ENCODE data around the gene KLHL25. TPM values are rescaled to one million over a fixed set of nuclear protein-coding genes. Genes with fewer than 3 reads are reported as not detected.

KLHL25 gene
- total and polyA plus RNA-seq, 2 of the 13 experiments (the other 11 are each of a cell fraction or from before 2014, with no cell fraction given), result 3.7 to 8.2 TPM

GRCh38 chr15:85825719-85826118, 31.0 kb upstream of the KLHL25 start:
- no peaks in the 10 kb centered on the region for H3K9me3 ChIP-seq (ENCODE audit: low read length)
- no peak overlapping the region for H3K27ac ChIP-seq (ENCODE audit: extremely low read length, insufficient read depth, low read length)
- H4K20me1 ChIP-seq (ENCODE audit: insufficient read depth, low read length), result no peaks in the 10 kb centered on the region
- no peaks in the 10 kb centered on the region for H3K4me1 ChIP-seq (ENCODE audit: insufficient read depth, low read length)
- H3K4me3 ChIP-seq (replicated peaks in 1 of 3; ENCODE audit: insufficient read depth in 1 of 3, low read depth in 2 of 3, low read length in 3 of 3), result no peak overlapping the region
- no TSS peak for BruUV-seq (replicated peaks)
- H2AFZ ChIP-seq (ENCODE audit: low read length), result no peak overlapping the region
- H3K79me2 ChIP-seq (ENCODE audit: insufficient read depth, low read length), result no peaks in the 10 kb centered on the region
- POLR2A ChIA-PET, result interaction anchor here (0.8 kb wide), 1 partner anchor 11 kb away, joined by 3 read pairs; no protein-coding TSS in a partner anchor
- in situ Hi-C loops (cut with HindIII; ENCODE audit: extremely low pct_ligation_motif_present, low pct_unique_long_range_greater_than_20kb), result loop anchor here (25.0 kb wide), 2 partner anchors 213 to 538 kb away; no protein-coding TSS in a partner anchor
- ATAC-seq (no peak), FAIRE-seq (no peak), DNase-seq (ENCODE audit: low spot score) (no peak)
- H3K4me2 ChIP-seq (ENCODE audit: low read depth, low read length), result no peak overlapping the region
- intact Hi-C loops (cut with micrococcal nuclease; ENCODE audit: unreplicated experiment), result no loop called here
- H3K27me3 ChIP-seq (ENCODE audit: control insufficient read depth in 1 of 2, insufficient read depth in 2 of 2, low read length in 2 of 2), result peaks cover 0 to 15% of the 10 kb centered on the region in 2 experiments; a peak in 3 of 5 replicates
- no CpG with 5 or more reads among the region's 2 CpGs for WGBS (ENCODE audit: low lambda C conversion rate)
- H3K36me3 ChIP-seq (replicated peaks in 1 of 2; ENCODE audit: control insufficient read depth in 1 of 2, insufficient read depth in 2 of 2, low read length in 2 of 2), result no peaks in the 10 kb centered on the region
- CTCF ChIA-PET (ENCODE audit: low intra/inter-chr PET ratio, low total read pairs), result no interaction called here
- no peak overlapping the region for H3K9ac ChIP-seq (ENCODE audit: insufficient read depth, low read depth, low read length)
- TF ChIP-seq ZNF326 (CRISPR knock-in tag; IDR thresholded peaks at IDR 0.05; ENCODE audit: borderline replicate concordance) (no peak), PAF1 (CRISPR knock-in tag; IDR thresholded peaks at IDR 0.05) (no peak), TBX3 (IDR thresholded peaks at IDR 0.05; ENCODE audit: borderline replicate concordance) (no peak)

GRCh38 chr15:85825118-85825517, 30.4 kb upstream of the KLHL25 start:
- WGBS (ENCODE audit: low lambda C conversion rate), result 47% methylated on average over 3 of the region's 4 CpGs
- ChIA-PET POLR2A (no interaction called here), CTCF (ENCODE audit: low intra/inter-chr PET ratio, low total read pairs) (no interaction called here)
- no peak overlapping the region for H3K9ac ChIP-seq (ENCODE audit: insufficient read depth, low read depth, low read length)
- no peaks in the 10 kb centered on the region for H3K9me3 ChIP-seq (ENCODE audit: low read length)
- in situ Hi-C loops (cut with HindIII; ENCODE audit: extremely low pct_ligation_motif_present, low pct_unique_long_range_greater_than_20kb) (loop anchor here (25.0 kb wide), 2 partner anchors 213 to 538 kb away; no protein-coding TSS in a partner anchor), intact Hi-C loops (cut with micrococcal nuclease; ENCODE audit: unreplicated experiment) (no loop called here)
- no peak overlapping the region for H3K27ac ChIP-seq (ENCODE audit: extremely low read length, insufficient read depth, low read length)
- DNase-seq (ENCODE audit: low spot score), result no peak
- no peak overlapping the region for H3K4me3 ChIP-seq (replicated peaks in 1 of 3; ENCODE audit: insufficient read depth in 1 of 3, low read depth in 2 of 3, low read length in 3 of 3)
- H3K4me1 ChIP-seq (ENCODE audit: insufficient read depth, low read length), result no peaks in the 10 kb centered on the region
- ATAC-seq, result no peak
- no peaks in the 10 kb centered on the region for H4K20me1 ChIP-seq (ENCODE audit: insufficient read depth, low read length)
- no peak for FAIRE-seq
- H3K27me3 ChIP-seq (ENCODE audit: control insufficient read depth in 1 of 2, insufficient read depth in 2 of 2, low read length in 2 of 2), result peaks cover 0 to 9% of the 10 kb centered on the region in 2 experiments; a peak in 3 of 5 replicates
- BruUV-seq (replicated peaks), result no TSS peak
- no peak overlapping the region for H3K4me2 ChIP-seq (ENCODE audit: low read depth, low read length)
- no peak overlapping the region for H2AFZ ChIP-seq (ENCODE audit: low read length)
- H3K36me3 ChIP-seq (replicated peaks in 1 of 2; ENCODE audit: control insufficient read depth in 1 of 2, insufficient read depth in 2 of 2, low read length in 2 of 2), result no peaks in the 10 kb centered on the region
- H3K79me2 ChIP-seq (ENCODE audit: insufficient read depth, low read length), result no peaks in the 10 kb centered on the region
- TF ChIP-seq ZNF10 (CRISPR knock-in tag; IDR thresholded peaks at IDR 0.05; ENCODE audit: borderline replicate concordance, low read depth) (no peak), THAP9 (CRISPR knock-in tag; IDR thresholded peaks at IDR 0.05; ENCODE audit: borderline replicate concordance) (no peak), ZNF430 (CRISPR knock-in tag; IDR thresholded peaks at IDR 0.05) (no peak), RXRA (CRISPR knock-in tag; IDR thresholded peaks at IDR 0.05) (no peak), PREB (CRISPR knock-in tag; IDR thresholded peaks at IDR 0.05) (no peak), THAP7 (CRISPR knock-in tag; IDR thresholded peaks at IDR 0.05) (no peak), POGK (CRISPR knock-in tag; conservative IDR thresholded peaks at IDR 0.05) (no peak), GABPA (IDR thresholded peaks at IDR 0.05; ENCODE audit: low read depth, low read length) (no peak), GABPA (CRISPR knock-in tag; IDR thresholded peaks at IDR 0.05; ENCODE audit: low read depth) (no peak)

Measured in HepG2 (cell line).